ENCODE data around the gene CNTLN.

CNTLN gene

DNA sequence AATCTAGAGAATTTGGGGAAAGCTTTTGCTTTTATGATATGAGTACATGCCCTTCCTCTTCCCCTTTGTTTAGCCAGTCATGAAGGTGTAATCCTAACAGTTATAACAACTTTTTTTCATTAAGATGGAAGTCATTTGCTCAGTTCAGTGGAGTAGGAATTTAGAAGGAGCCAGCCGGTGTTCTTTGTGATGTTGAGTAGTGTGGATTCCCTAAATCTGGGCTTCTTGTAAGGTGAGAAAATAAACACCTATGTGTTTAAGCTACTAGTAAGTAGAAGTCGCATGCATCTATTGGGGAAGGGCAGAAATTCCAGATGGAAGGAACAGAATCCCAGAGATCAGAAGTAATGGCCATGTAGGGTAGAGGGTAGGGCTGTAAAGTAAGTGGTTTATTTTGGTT, 13.6 kb upstream of the CNTLN start:
- H3K9me3 ChIP-seq (ENCODE audit: insufficient read depth, low read length): no peaks in the 10 kb centered on the region
- H2AFZ ChIP-seq (ENCODE audit: low read depth, low read length, severe bottlenecking): no peak overlapping the region
- no peaks in the 10 kb centered on the region for H3K9me2 ChIP-seq (replicated peaks; ENCODE audit: insufficient read depth, low read length)

DNA sequence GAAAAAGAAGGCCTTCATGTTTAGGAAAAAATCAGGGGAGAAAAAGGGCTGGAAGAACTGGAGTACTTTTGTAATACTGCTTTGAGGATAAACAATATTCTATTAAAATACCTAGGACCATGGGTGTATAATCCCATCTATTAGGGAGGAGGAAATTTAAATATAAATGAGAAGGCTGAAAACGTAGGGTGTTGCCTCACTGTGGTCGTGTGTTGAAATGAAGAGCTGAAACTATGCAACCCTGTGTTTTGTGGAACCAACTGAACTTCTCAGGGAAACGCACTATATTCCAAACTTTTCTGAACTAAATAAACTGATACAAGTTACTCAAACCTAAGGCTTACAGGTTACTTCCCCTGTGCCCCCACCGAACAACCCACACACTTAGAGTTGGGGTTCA, 4.5 kb upstream of the CNTLN start:
- no peak overlapping the region for H3K4me3 ChIP-seq (ENCODE audit: insufficient read depth, low read length, poor library complexity, severe bottlenecking)
- no peaks in the 10 kb centered on the region for H3K27me3 ChIP-seq (ENCODE audit: low read length)
- no peaks in the 10 kb centered on the region for H3K9me2 ChIP-seq (replicated peaks; ENCODE audit: insufficient read depth, low read length)
- H3K27ac ChIP-seq (ENCODE audit: low read depth, low read length): no peak overlapping the region
- H2AFZ ChIP-seq (ENCODE audit: low read depth, low read length, severe bottlenecking): no peak overlapping the region
- H4K20me1 ChIP-seq (ENCODE audit: low read depth, low read length): no peaks in the 10 kb centered on the region
- no peaks in the 10 kb centered on the region for H3F3A ChIP-seq (ENCODE audit: insufficient read depth)
- no peaks in the 10 kb centered on the region for H3K9me3 ChIP-seq (ENCODE audit: insufficient read depth, low read length)
- TF ChIP-seq, protein P1, sequence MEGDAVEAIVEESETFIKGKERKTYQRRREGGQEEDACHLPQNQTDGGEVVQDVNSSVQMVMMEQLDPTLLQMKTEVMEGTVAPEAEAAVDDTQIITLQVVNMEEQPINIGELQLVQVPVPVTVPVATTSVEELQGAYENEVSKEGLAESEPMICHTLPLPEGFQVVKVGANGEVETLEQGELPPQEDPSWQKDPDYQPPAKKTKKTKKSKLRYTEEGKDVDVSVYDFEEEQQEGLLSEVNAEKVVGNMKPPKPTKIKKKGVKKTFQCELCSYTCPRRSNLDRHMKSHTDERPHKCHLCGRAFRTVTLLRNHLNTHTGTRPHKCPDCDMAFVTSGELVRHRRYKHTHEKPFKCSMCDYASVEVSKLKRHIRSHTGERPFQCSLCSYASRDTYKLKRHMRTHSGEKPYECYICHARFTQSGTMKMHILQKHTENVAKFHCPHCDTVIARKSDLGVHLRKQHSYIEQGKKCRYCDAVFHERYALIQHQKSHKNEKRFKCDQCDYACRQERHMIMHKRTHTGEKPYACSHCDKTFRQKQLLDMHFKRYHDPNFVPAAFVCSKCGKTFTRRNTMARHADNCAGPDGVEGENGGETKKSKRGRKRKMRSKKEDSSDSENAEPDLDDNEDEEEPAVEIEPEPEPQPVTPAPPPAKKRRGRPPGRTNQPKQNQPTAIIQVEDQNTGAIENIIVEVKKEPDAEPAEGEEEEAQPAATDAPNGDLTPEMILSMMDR (IDR thresholded peaks at IDR 0.05; ENCODE audit: insufficient read depth, low read length, poor library complexity, severe bottlenecking): no peak
- TF ChIP-seq EZH2phosphoT487 (conservative IDR thresholded peaks at IDR 0.05; ENCODE audit: low read length): no peak
- H3K9ac ChIP-seq (ENCODE audit: low read length): no peak overlapping the region
- no peaks in the 10 kb centered on the region for H3K36me3 ChIP-seq (ENCODE audit: low read length)
- H3K79me2 ChIP-seq (ENCODE audit: insufficient read depth, low read length): no peaks in the 10 kb centered on the region
- H3K4me2 ChIP-seq (ENCODE audit: low read depth, low read length, poor library complexity, severe bottlenecking): no peak overlapping the region

More for the DNA sequence above, 13.6 kb upstream of the CNTLN start:
- H3K27ac ChIP-seq (ENCODE audit: low read depth, low read length): no peak overlapping the region
- no peak overlapping the region for H3K9ac ChIP-seq (ENCODE audit: low read length)
- TF ChIP-seq EZH2phosphoT487 (conservative IDR thresholded peaks at IDR 0.05; ENCODE audit: low read length): no peak
- TF ChIP-seq, protein P1 (IDR thresholded peaks at IDR 0.05; ENCODE audit: insufficient read depth, low read length, poor library complexity, severe bottlenecking): no peak
- H3K36me3 ChIP-seq (ENCODE audit: low read length): no peaks in the 10 kb centered on the region
- no peak overlapping the region for H3K4me3 ChIP-seq (ENCODE audit: insufficient read depth, low read length, poor library complexity, severe bottlenecking)
- no peaks in the 10 kb centered on the region for H3K79me2 ChIP-seq (ENCODE audit: insufficient read depth, low read length)
- H3F3A ChIP-seq (ENCODE audit: insufficient read depth): no peaks in the 10 kb centered on the region
- H3K27me3 ChIP-seq (ENCODE audit: low read length): no peaks in the 10 kb centered on the region
- H4K20me1 ChIP-seq (ENCODE audit: low read depth, low read length): no peaks in the 10 kb centered on the region
- H3K4me2 ChIP-seq (ENCODE audit: low read depth, low read length, poor library complexity, severe bottlenecking): no peak overlapping the region

DNA sequence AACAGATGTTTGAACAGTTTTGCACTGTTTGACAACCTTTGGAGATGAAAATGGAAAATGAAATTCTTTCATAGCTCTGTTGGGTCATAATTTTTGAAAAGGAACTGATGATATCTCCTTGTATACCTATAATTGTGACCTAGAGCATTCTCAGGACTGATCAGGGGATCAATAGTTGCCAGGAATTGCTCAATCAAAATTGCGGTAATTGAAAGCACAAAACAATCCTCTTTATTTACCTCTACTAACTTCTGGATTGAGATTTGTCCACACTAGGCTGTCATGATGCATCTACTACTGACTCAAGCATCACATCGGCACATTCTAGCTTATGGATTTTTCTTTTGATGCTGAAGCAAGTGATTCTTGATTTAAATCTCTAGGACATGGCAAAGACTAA, 4.1 kb upstream of the CNTLN start:
- H3K9me2 ChIP-seq (replicated peaks; ENCODE audit: insufficient read depth, low read length): no peaks in the 10 kb centered on the region
- no peak for TF ChIP-seq EZH2phosphoT487 (conservative IDR thresholded peaks at IDR 0.05; ENCODE audit: low read length)
- TF ChIP-seq, protein P1 (IDR thresholded peaks at IDR 0.05; ENCODE audit: insufficient read depth, low read length, poor library complexity, severe bottlenecking): no peak
- H3K79me2 ChIP-seq (ENCODE audit: insufficient read depth, low read length): no peaks in the 10 kb centered on the region
- no peak overlapping the region for H3K4me3 ChIP-seq (ENCODE audit: insufficient read depth, low read length, poor library complexity, severe bottlenecking)
- H3K27me3 ChIP-seq (ENCODE audit: low read length): no peaks in the 10 kb centered on the region
- no peak overlapping the region for H3K4me2 ChIP-seq (ENCODE audit: low read depth, low read length, poor library complexity, severe bottlenecking)
- no peak overlapping the region for H2AFZ ChIP-seq (ENCODE audit: low read depth, low read length, severe bottlenecking)
- no peak overlapping the region for H3K27ac ChIP-seq (ENCODE audit: low read depth, low read length)
- no peaks in the 10 kb centered on the region for H3F3A ChIP-seq (ENCODE audit: insufficient read depth)
- H3K9me3 ChIP-seq (ENCODE audit: insufficient read depth, low read length): no peaks in the 10 kb centered on the region
- no peaks in the 10 kb centered on the region for H3K36me3 ChIP-seq (ENCODE audit: low read length)
- no peaks in the 10 kb centered on the region for H4K20me1 ChIP-seq (ENCODE audit: low read depth, low read length)
- no peak overlapping the region for H3K9ac ChIP-seq (ENCODE audit: low read length)
